ENCODE measurements around the gene TWSG1. TPM values are rescaled to one million over a fixed set of nuclear protein-coding genes. Genes with fewer than 3 reads are reported as not detected.
"Not testable (repeated sequence)": the region's sequence is repeated elsewhere in the genome, so short reads cannot be mapped to it uniquely, and the experiment has no call there.

TWSG1 gene
- total RNA-seq, 1 donor from 2014 or later: 38.6 TPM

DNA sequence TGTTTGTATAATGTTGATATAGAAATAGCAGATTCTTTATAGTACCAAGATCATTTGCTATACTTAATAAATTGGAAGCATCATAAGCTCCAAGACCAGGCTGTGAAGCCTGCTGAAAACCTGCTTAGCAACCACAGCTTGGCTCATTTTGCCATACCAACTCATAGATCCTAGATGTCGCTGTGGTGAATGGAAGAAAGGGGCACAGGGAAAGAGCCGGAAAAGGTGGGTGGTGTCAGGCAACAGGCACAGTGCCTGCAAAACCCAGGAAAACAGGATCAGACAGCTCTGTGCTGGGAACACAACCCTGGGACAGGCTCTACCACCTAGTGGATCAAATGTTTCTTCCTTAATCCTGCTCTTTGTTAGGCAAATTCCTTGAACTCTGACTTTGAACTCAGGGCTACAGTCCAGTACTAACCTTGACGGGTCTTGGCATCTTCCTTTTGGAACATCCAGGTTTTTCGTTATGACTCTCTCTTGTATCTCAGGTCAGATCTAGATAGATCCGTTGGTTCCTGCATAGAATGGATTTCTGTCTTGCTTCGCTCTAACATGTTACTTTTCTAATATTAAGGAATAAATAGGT is 31.6 kb downstream of the TWSG1 start:
- H3K4me3 Mint-ChIP-seq: no peak overlapping the region
- H3K27me3 Mint-ChIP-seq: no peaks in the 10 kb centered on the region
- peak; percentile 44 for TF ChIP-seq CTCF (conservative IDR thresholded peaks at IDR 0.05)
- DNase-seq (ENCODE audit: extremely low spot score, unreplicated experiment): no peak
- H3K9me3 Mint-ChIP-seq: peaks cover 3% of the 10 kb centered on the region
- H3K27ac Mint-ChIP-seq: no peak overlapping the region
- peaks cover 8% of the 10 kb centered on the region for H3K4me1 Mint-ChIP-seq (ENCODE audit: unreplicated experiment)
- H3K36me3 Mint-ChIP-seq: peaks cover 24% of the 10 kb centered on the region

DNA sequence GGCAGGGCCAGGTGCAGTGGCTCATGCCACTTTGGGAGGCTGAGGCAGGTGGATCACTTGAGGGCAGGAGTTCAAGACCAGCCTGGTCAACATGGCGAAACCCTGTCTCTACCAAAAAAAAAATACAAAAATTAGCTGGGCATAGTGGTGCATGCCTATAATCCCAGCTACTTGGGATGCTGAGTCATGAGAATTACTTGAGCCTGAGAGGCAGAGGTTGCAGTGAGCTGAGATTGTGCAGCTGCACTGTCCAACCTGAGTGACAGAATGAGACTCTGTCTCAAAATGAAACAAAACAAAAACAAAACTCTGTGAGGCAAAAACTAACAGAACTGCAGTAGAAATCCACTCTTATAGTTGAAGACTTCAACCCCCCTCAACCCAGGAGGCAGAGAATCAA is 38.7 kb downstream of the TWSG1 start:
- H3K4me3 Mint-ChIP-seq; H3K27ac Mint-ChIP-seq; H3K4me1 Mint-ChIP-seq (ENCODE audit: unreplicated experiment); H3K27me3 Mint-ChIP-seq; DNase-seq (ENCODE audit: extremely low spot score, unreplicated experiment); H3K9me3 Mint-ChIP-seq: not testable (repeated sequence)
- peaks cover 38% of the 10 kb centered on the region for H3K36me3 Mint-ChIP-seq

GRCh38 chr18:9379118-9379517 is 44.5 kb downstream of the TWSG1 start:
- Mint-ChIP-seq H3K9me3 (peaks cover 5% of the 10 kb centered on the region), H3K27me3 (no peaks in the 10 kb centered on the region), H3K4me3 (no peak overlapping the region), H3K36me3 (peaks cover 25% of the 10 kb centered on the region), H3K4me1 (ENCODE audit: unreplicated experiment) (peaks cover 4% of the 10 kb centered on the region), H3K27ac (no peak overlapping the region)
- no peak for TF ChIP-seq CTCF (conservative IDR thresholded peaks at IDR 0.05)
- no peak for DNase-seq (ENCODE audit: extremely low spot score, unreplicated experiment)

- Mint-ChIP-seq H3K9me3 (peaks cover 4% of the 10 kb centered on the region), H3K36me3 (peaks cover 27% of the 10 kb centered on the region), H3K4me1 (ENCODE audit: unreplicated experiment) (peaks cover 4% of the 10 kb centered on the region), H3K27ac (no peak overlapping the region), H3K27me3 (no peaks in the 10 kb centered on the region), H3K4me3 (no peak overlapping the region)
- TF ChIP-seq CTCF (conservative IDR thresholded peaks at IDR 0.05): no peak
- DNase-seq (ENCODE audit: extremely low spot score, unreplicated experiment): no peak
These were observed 45.5 kb downstream of the TWSG1 start for GRCh38 chr18:9380101-9380500.

DNA sequence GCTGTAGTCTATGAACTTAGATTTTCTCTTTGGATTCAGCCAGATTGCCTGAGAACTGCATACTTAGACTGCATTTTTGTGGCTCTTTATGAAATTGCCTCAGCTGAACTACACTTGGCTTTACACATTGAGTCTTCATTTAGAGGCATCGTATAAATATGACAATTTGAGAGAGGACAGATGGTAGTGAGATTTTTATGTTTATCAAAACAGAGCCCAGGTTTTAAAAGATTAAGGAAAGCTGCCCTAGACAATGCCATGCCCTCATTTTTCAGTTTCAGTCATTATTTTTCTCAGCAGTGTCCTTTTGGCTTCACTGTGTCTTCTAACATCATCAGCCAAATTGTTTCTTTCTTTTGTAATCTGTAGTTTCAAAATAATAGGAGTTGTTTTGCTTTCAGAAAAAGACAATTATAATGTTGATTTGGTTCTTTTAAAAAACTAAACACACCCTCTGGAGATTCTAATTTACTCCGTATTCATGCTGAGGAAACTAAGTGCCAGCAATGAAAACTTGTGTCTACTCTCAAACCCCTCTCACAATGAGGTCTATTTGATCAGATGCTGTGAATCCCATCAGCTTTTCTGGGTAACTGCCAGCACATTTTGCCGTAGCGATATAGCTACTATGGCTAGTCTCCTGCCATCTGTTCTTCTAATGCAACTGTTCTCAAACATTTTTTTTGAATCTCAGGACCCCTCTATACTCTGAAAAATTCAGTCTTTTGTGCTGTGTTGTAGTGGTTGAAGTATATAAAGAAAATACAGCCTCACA is 46.2 kb downstream of the TWSG1 start:
- DNase-seq (ENCODE audit: extremely low spot score, unreplicated experiment): no peak
- peaks cover 4% of the 10 kb centered on the region for H3K4me1 Mint-ChIP-seq (ENCODE audit: unreplicated experiment)
- H3K27ac Mint-ChIP-seq: no peak overlapping the region
- TF ChIP-seq CTCF (conservative IDR thresholded peaks at IDR 0.05): no peak
- H3K27me3 Mint-ChIP-seq: no peaks in the 10 kb centered on the region
- peaks cover 22% of the 10 kb centered on the region for H3K36me3 Mint-ChIP-seq
- H3K4me3 Mint-ChIP-seq: no peak overlapping the region
- H3K9me3 Mint-ChIP-seq: no peaks in the 10 kb centered on the region

DNA sequence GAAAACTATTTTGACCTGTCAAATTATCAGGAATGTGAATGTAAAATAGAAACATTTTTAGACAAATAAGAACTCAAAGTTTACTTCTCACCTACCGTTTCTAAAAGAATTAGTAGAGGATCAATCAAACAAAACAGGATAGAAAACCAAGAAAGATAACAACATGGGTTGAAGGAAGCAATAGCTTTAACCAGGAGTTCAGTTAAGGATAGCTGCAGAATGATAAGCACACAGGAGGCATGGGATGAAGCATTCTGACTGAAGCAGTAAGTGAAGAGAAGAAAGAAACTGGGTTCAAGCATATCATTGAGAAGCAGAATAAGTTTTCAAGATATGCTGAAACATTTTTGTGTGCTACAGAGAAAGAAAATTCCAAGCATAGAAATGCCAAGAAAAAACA is 52.3 kb downstream of the TWSG1 start:
- no peak for TF ChIP-seq CTCF (conservative IDR thresholded peaks at IDR 0.05)
- DNase-seq (ENCODE audit: extremely low spot score, unreplicated experiment): no peak
- Mint-ChIP-seq H3K4me3 (no peak overlapping the region), H3K36me3 (peaks cover 23% of the 10 kb centered on the region), H3K27me3 (no peaks in the 10 kb centered on the region), H3K4me1 (ENCODE audit: unreplicated experiment) (no peaks in the 10 kb centered on the region), H3K9me3 (peaks cover 7% of the 10 kb centered on the region), H3K27ac (no peak overlapping the region)
